SK-N-SH treated with all-trans-retinoic acid at 6 μM for 48 hours (cell line): ENCODE measurements around the gene CDH22.

Source experiments
- GLIS3 ChIP-seq: fragments of 250-450 bp; sonication (Bioruptor Pico); IDR thresholded peaks from 2 replicates; pipeline ENCODE4 v1.5.0; 2020; ENCODE audit warnings: mild to moderate bottlenecking, moderate library complexity
- PATZ1 ChIP-seq: fragments of 250-450 bp; sonication (Bioruptor Pico); IDR thresholded peaks from 2 replicates; pipeline ENCODE4 v1.8.0; 2020; ENCODE audit warnings: mild to moderate bottlenecking, moderate library complexity, borderline replicate concordance
- RARB ChIP-seq: fragments of 250-450 bp; sonication (Bioruptor Pico); IDR thresholded peaks from 2 replicates; pipeline ENCODE4 v1.8.0; 2021; ENCODE audit warnings: mild to moderate bottlenecking, moderate library complexity
- ZNF565 ChIP-seq: fragments of 450-650 bp; formaldehyde crosslinking; conservative IDR thresholded peaks from 2 replicates; pipeline ENCODE4 v1.5.0; 2020; ENCODE audit warnings: low read depth, mild to moderate bottlenecking, moderate library complexity
- ZNF70 ChIP-seq: fragments of 450-650 bp; formaldehyde crosslinking; IDR thresholded peaks from 2 replicates; pipeline ENCODE4 v1.5.0; 2020; ENCODE audit warnings: mild to moderate bottlenecking, moderate library complexity
- TF ChIP-seq, protein P1 (sequence below): fragments of 250-450 bp; sonication (Bioruptor Pico); IDR thresholded peaks from 2 replicates; pipeline ENCODE4 v1.5.0; 2020; ENCODE audit warnings: mild to moderate bottlenecking, moderate library complexity

- no peak for TF ChIP-seq GLIS3
- TF ChIP-seq PATZ1 = no peak
- no peak for TF ChIP-seq RARB (CRISPR knock-in tag)
- no peak for TF ChIP-seq ZNF70 (CRISPR knock-in tag)
- TF ChIP-seq, protein P1, sequence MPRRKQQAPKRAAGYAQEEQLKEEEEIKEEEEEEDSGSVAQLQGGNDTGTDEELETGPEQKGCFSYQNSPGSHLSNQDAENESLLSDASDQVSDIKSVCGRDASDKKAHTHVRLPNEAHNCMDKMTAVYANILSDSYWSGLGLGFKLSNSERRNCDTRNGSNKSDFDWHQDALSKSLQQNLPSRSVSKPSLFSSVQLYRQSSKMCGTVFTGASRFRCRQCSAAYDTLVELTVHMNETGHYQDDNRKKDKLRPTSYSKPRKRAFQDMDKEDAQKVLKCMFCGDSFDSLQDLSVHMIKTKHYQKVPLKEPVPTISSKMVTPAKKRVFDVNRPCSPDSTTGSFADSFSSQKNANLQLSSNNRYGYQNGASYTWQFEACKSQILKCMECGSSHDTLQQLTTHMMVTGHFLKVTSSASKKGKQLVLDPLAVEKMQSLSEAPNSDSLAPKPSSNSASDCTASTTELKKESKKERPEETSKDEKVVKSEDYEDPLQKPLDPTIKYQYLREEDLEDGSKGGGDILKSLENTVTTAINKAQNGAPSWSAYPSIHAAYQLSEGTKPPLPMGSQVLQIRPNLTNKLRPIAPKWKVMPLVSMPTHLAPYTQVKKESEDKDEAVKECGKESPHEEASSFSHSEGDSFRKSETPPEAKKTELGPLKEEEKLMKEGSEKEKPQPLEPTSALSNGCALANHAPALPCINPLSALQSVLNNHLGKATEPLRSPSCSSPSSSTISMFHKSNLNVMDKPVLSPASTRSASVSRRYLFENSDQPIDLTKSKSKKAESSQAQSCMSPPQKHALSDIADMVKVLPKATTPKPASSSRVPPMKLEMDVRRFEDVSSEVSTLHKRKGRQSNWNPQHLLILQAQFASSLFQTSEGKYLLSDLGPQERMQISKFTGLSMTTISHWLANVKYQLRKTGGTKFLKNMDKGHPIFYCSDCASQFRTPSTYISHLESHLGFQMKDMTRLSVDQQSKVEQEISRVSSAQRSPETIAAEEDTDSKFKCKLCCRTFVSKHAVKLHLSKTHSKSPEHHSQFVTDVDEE = no peak
- no peak for TF ChIP-seq ZNF565
Observed at GRCh38 chr20:46291401-46291800, 16.9 kb downstream of the CDH22 start.
